ENCODE measurements around the gene CAMK1G.

Gene CAMK1G

GRCh38 chr1:209583408-209583807 is at the start of gene CAMK1G:
Gene CAMK1G (plus strand): TSS chr1:209583714. CDS start chr1:209594984, 11,270 bp downstream.
- no peak for DNase-seq

GRCh38 chr1:209534496-209535250 is 48.8 kb upstream of the CAMK1G start:
- DNase-seq = no peak

- DNase-seq = no peak
Measured at GRCh38 chr1:209536843-209537242, 46.7 kb upstream of the CAMK1G start.

GRCh38 chr1:209537336-209538114 is 46.0 kb upstream of the CAMK1G start:
- no peak for DNase-seq

GRCh38 chr1:209539576-209539975 is 43.9 kb upstream of the CAMK1G start:
- DNase-seq = no peak

GRCh38 chr1:209542585-209542984 is 40.9 kb upstream of the CAMK1G start:
- no peak for DNase-seq

GRCh38 chr1:209544098-209544497 is 39.4 kb upstream of the CAMK1G start:
- no peak for DNase-seq

GRCh38 chr1:209545423-209545822 is 38.1 kb upstream of the CAMK1G start:
- no peak for DNase-seq

GRCh38 chr1:209546390-209547085 is 37.0 kb upstream of the CAMK1G start:
- DNase-seq = no peak

GRCh38 chr1:209547626-209548025 is 35.9 kb upstream of the CAMK1G start:
- no peak for DNase-seq

GRCh38 chr1:209549443-209550205 is 33.9 kb upstream of the CAMK1G start:
- no peak for DNase-seq

GRCh38 chr1:209550519-209550918 is 33.0 kb upstream of the CAMK1G start:
- DNase-seq = no peak

- DNase-seq = peak; percentile 21
Measured at GRCh38 chr1:209552406-209553264, 30.9 kb upstream of the CAMK1G start.

GRCh38 chr1:209554761-209555611 is 28.5 kb upstream of the CAMK1G start:
- DNase-seq = no peak

- no peak for DNase-seq
Measured at GRCh38 chr1:209556162-209556690, 27.3 kb upstream of the CAMK1G start.

GRCh38 chr1:209557221-209557620 is 26.3 kb upstream of the CAMK1G start:
- no peak for DNase-seq

- DNase-seq = no peak
Measured at GRCh38 chr1:209560529-209560928, 23.0 kb upstream of the CAMK1G start.

- DNase-seq = no peak
Measured at GRCh38 chr1:209560952-209561351, 22.6 kb upstream of the CAMK1G start.

- DNase-seq = no peak
Measured at GRCh38 chr1:209561532-209561931, 22.0 kb upstream of the CAMK1G start.

GRCh38 chr1:209564849-209565248 is 18.7 kb upstream of the CAMK1G start:
- peak; percentile 46 for DNase-seq

Data from NCI-H1694 (cell line).